ENCODE results near the gene CACTIN.

CACTIN gene

DNA sequence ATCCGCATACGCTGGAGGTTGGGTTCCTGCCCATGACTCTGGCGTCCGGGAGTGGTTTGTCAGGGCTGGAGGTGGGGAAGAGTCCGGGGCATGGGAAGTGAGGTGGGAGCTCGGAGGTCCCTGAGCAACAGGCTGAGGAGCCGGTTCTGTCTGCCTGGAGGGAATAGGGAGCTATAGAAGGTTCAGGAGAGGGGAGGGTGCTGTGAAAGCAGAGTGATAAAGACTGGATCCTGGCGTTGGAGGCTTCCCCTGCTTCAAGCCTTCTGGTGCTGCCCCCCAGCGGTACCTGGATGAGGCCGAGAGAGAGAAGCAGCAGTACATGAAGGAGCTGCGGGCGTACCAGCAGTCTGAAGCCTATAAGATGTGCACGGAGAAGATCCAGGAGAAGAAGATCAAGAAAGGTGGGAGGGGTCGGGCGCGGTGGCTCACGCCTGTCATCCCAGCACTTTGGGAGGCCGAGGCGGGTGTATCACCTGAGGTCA lies 51.3 kb downstream of the CACTIN start:
- peak; percentile 45 for DNase-seq
- TF ChIP-seq, protein P1, sequence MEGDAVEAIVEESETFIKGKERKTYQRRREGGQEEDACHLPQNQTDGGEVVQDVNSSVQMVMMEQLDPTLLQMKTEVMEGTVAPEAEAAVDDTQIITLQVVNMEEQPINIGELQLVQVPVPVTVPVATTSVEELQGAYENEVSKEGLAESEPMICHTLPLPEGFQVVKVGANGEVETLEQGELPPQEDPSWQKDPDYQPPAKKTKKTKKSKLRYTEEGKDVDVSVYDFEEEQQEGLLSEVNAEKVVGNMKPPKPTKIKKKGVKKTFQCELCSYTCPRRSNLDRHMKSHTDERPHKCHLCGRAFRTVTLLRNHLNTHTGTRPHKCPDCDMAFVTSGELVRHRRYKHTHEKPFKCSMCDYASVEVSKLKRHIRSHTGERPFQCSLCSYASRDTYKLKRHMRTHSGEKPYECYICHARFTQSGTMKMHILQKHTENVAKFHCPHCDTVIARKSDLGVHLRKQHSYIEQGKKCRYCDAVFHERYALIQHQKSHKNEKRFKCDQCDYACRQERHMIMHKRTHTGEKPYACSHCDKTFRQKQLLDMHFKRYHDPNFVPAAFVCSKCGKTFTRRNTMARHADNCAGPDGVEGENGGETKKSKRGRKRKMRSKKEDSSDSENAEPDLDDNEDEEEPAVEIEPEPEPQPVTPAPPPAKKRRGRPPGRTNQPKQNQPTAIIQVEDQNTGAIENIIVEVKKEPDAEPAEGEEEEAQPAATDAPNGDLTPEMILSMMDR (IDR thresholded peaks at IDR 0.05), result no peak
- Mint-ChIP-seq H3K9me3 (no peaks in the 10 kb centered on the region), H3K4me3 (peak overlapping the region; percentile 75), H3K27ac (no peak overlapping the region), H3K36me3 (ENCODE audit: low read depth) (peaks cover 20% of the 10 kb centered on the region), H3K27me3 (ENCODE audit: low read depth, poor library complexity) (peaks cover 63% of the 10 kb centered on the region), H3K4me1 (peaks cover 33% of the 10 kb centered on the region)

DNA sequence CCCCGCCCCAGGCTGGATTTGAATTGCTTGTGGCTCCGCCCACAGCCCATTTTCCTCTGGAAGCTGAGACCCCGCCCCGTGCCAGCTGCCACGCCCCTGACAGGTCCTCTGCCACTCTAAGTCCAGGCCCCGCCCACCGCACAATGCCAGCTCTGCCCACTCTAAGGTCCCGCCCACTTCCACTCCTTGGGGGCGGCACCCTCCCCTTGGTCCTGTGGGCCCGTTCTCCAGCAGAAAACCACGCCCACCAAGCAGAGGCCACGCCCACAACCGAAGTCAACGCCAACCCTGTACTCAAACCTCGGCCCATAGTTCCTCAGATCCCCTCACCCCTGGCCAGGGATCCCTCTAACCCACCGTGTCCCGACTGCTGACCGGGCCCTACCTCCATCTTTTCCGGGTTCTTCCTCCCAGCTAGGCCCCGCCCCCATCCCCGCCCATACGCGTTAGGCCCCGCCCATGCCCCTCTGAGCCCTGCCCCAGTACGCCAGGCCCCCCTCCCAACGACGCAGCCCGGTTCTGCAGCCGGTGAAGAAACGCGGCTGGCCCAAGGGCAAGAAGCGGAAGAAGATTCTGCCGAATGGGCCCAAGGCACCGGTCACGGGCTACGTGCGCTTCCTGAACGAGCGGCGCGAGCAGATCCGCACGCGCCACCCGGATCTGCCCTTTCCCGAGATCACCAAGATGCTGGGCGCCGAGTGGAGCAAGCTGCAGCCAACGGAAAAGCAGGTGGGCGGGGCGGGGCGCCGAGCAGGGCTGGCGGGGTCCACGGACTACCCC lies 52.5 kb downstream of the CACTIN start:
- H3K9me3 Mint-ChIP-seq, result no peaks in the 10 kb centered on the region
- peaks cover 20% of the 10 kb centered on the region for H3K36me3 Mint-ChIP-seq (ENCODE audit: low read depth)
- peaks cover 51% of the 10 kb centered on the region for H3K27me3 Mint-ChIP-seq (ENCODE audit: low read depth, poor library complexity)
- TF ChIP-seq, protein P1 (IDR thresholded peaks at IDR 0.05), result no peak
- peak; percentile 94 for DNase-seq
- H3K4me1 Mint-ChIP-seq, result peaks cover 36% of the 10 kb centered on the region
- peak overlapping the region; percentile 79 for H3K4me3 Mint-ChIP-seq
- no peak overlapping the region for H3K27ac Mint-ChIP-seq

DNA sequence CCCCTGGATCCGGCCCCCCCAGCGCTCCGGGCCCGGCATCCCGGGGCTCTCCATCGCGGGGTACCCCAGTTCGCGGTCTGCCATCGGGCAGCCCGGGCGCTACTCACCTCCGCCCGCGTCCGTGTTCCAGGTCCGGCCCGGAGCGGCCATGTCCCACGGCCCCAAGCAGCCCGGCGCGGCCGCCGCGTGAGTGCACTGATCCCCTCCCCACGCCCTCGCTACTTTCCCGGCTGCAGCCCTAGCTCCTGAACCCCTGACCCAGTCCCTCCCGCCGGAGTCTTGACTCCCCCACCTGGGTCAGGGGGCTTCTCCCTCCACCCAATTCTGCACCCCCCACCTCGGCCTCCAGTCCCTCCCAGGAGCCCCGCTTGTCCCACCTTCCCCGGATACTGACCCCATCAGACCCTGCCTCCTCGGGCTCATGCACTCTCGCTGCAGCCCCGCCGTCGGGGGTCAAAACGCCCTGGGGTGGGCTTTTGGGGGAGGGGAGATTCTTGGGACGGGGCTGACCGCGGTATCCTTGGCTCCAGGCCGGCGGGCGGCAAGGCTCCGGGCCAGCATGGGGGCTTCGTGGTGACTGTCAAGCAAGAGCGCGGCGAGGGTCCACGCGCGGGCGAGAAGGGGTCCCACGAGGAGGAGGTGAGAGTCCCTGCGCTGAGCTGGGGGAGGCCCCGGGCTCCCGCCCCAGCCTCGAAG lies 53.3 kb downstream of the CACTIN start:
- peaks cover 20% of the 10 kb centered on the region for H3K36me3 Mint-ChIP-seq (ENCODE audit: low read depth)
- TF ChIP-seq, protein P1 (IDR thresholded peaks at IDR 0.05), result no peak
- peak overlapping the region; percentile 79 for H3K4me3 Mint-ChIP-seq
- DNase-seq, result peak; percentile 54
- peaks cover 43% of the 10 kb centered on the region for H3K27me3 Mint-ChIP-seq (ENCODE audit: low read depth, poor library complexity)
- peaks cover 41% of the 10 kb centered on the region for H3K4me1 Mint-ChIP-seq
- no peak overlapping the region for H3K27ac Mint-ChIP-seq
- H3K9me3 Mint-ChIP-seq, result no peaks in the 10 kb centered on the region

- H3K36me3 Mint-ChIP-seq (ENCODE audit: low read depth), result peaks cover 20% of the 10 kb centered on the region
- no peak within 1 kb of the TSS for H3K27ac Mint-ChIP-seq
- H3K4me1 Mint-ChIP-seq, result peaks cover 41% of the 10 kb centered on the region
- TF ChIP-seq, protein P1 (IDR thresholded peaks at IDR 0.05), result no peak
- H3K27me3 Mint-ChIP-seq (ENCODE audit: low read depth, poor library complexity), result peaks cover 38% of the 10 kb centered on the region
- H3K4me3 Mint-ChIP-seq, result peak within 1 kb of the TSS; percentile 79
- no peak for DNase-seq
- H3K9me3 Mint-ChIP-seq, result no peaks in the 10 kb centered on the region
These were observed 53.8 kb downstream of the CACTIN start, which contains the start of gene HMG20B for GRCh38 chr19:3572855-3573161. TSS of gene HMG20B (plus strand) at chr19:3572944. CDS start at chr19:3573310, 366 bp downstream.

DNA sequence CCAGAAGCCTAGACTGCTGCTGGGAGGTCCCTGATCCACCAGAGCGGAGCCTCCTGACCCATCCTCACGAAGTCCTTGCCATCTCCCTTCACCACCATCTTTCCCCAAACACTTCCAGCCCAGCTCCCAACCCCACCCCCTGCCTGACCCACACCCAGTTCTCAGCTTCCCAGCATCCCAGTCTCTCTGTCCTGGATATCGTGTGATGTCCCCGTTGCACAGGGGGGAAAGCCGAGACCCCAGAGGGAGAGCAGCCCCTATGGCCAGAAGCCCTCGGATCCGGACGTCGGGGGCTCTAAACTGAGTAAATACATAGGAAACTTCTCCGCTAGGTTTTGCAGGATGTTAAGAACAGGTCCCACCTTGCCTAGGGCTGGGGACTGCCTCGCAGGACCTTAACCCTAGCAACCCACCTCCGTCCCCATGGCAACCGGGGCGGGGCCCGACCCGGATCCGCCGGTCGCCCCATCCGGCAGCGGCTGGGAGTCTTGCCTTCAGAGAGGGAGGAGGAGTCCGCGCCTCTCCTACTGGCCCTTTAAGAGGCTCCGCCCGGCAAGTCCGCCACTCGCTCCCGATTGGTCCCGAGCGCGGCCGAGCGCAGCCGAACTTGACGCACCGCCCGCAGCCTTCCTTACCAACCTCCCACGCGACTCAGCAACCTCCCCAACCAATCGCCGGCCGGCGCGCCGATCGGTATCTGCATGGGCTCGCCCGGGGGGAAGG lies 54.3 kb downstream of the CACTIN start:
- peaks cover 41% of the 10 kb centered on the region for H3K4me1 Mint-ChIP-seq
- peak overlapping the region; percentile 62 for H3K4me3 Mint-ChIP-seq
- no peaks in the 10 kb centered on the region for H3K9me3 Mint-ChIP-seq
- no peak overlapping the region for H3K27ac Mint-ChIP-seq
- H3K27me3 Mint-ChIP-seq (ENCODE audit: low read depth, poor library complexity), result peaks cover 33% of the 10 kb centered on the region
- TF ChIP-seq, protein P1 (IDR thresholded peaks at IDR 0.05), result no peak
- peaks cover 20% of the 10 kb centered on the region for H3K36me3 Mint-ChIP-seq (ENCODE audit: low read depth)
- peak; percentile 99 for DNase-seq

Data from nephron progenitor cell (in vitro differentiated cells).